GM12878 (cell line): ENCODE measurements around the gene MBNL1. TPM values are rescaled to one million over a fixed set of nuclear protein-coding genes. Genes with fewer than 3 reads are reported as not detected.

Experiments used
- ATAC-seq: fragments of 200-7000 bp; cut with Tn5 transposase; 3 replicates; pipeline ENCODE4 v1.9.1; 2020; ENCODE audit warnings: mild to moderate bottlenecking, moderate library complexity
- BruUV-seq: library from RNA; stranded (reverse); fragments of 400-500 nt; replicated peaks from 2 replicates; lab custom pipeline; 2021; lab: Mats Ljungman, UMichigan
- CTCF ChIA-PET: fragments of 300-600 bp; sonication (Branson Sonifier 250); formaldehyde crosslinking; extraction: SDS; loops from one replicate; lab custom pipeline; 2021; ENCODE audit warnings: inconsistent platforms; lab: Yijun Ruan, JAX
- POLR2A ChIA-PET: fragments of 350-600 bp; formaldehyde crosslinking; extraction: SDS; loops from one replicate; lab custom pipeline; 2021; ENCODE audit warnings: inconsistent platforms; lab: Charles Lee
- RAD21 ChIA-PET: fragments of 300-600 bp; sonication (Branson Sonifier 250); formaldehyde crosslinking; loops from one replicate; lab custom pipeline; 2023; ENCODE audit warnings: antibody characterized with exemption; ENCODE audit not compliant: unreplicated experiment; lab: Charles Lee
- SMC1A ChIA-PET: fragments of 300-600 bp; sonication (Branson Sonifier 250); formaldehyde crosslinking; loops from one replicate; lab custom pipeline; 2023; ENCODE audit not compliant: unreplicated experiment, uncharacterized antibody; lab: Charles Lee
- DNase-seq: peaks from one replicate; pipeline ENCODE4 v3.0.0-alpha.2; 2011; ENCODE audit warnings: low read depth, low spot score
- FAIRE-seq: peaks from 3 replicates; lab custom pipeline; 2011; peaks lifted over from hg19 to GRCh38; lab: Jason Lieb, UNC
- H2AFZ ChIP-seq: 2 replicates; pipeline ENCODE4 v1.6.0; 2011; ENCODE audit warnings: low read depth, low read length, control low read depth; ENCODE audit not compliant: control insufficient read depth
- H3K27ac ChIP-seq: 2 replicates; pipeline ENCODE4 v1.5.1; 2011; ENCODE audit warnings: control low read depth; ENCODE audit not compliant: control insufficient read depth, insufficient read depth
- H3K27me3 ChIP-seq, 2 experiments: replicated peaks in 1 of 2; 2 replicates each; pipeline versions ENCODE4 v1.6.0 to v1.6.1; 2011; ENCODE audit warnings: low read length in 1 of 2; ENCODE audit not compliant: control insufficient read depth in 2 of 2, insufficient read depth in 2 of 2
- H3K36me3 ChIP-seq, 2 experiments: 2 replicates each; pipeline ENCODE4 v1.5.1; 2011; ENCODE audit warnings: low read length in 1 of 2; ENCODE audit not compliant: control insufficient read depth in 2 of 2, insufficient read depth in 2 of 2
- H3K4me1 ChIP-seq: 2 replicates; pipeline ENCODE4 v1.6.1; 2011; ENCODE audit warnings: mild to moderate bottlenecking, low read length, moderate library complexity, mixed read lengths; ENCODE audit not compliant: control insufficient read depth, insufficient read depth
- H3K4me2 ChIP-seq: 2 replicates; pipeline ENCODE4 v1.6.0; 2011; ENCODE audit warnings: control low read depth; ENCODE audit not compliant: control insufficient read depth, insufficient read depth
- H3K4me3 ChIP-seq: fragments of 200-600 bp; sonication (generic); 2 replicates; pipeline ENCODE4 v1.5.1; 2016
- H3K79me2 ChIP-seq: 2 replicates; pipeline ENCODE4 v1.6.0; 2011; ENCODE audit warnings: low read length; ENCODE audit not compliant: control insufficient read depth, insufficient read depth
- H3K9ac ChIP-seq: 2 replicates; pipeline ENCODE4 v1.8.0; 2011; ENCODE audit warnings: low read length, control low read depth, mixed read lengths; ENCODE audit not compliant: control insufficient read depth, insufficient read depth
- H3K9me3 ChIP-seq: replicated peaks from 3 replicates; pipeline ENCODE4 v1.5.1; 2011; ENCODE audit warnings: mild to moderate bottlenecking, low read length; ENCODE audit not compliant: control insufficient read depth, insufficient read depth
- H4K20me1 ChIP-seq: 2 replicates; pipeline ENCODE4 v1.6.0; 2011; ENCODE audit not compliant: control insufficient read depth, insufficient read depth
- ASH2L ChIP-seq: fragments of 300-600, 200-600 bp; sonication (generic); IDR thresholded peaks from 2 replicates; pipeline ENCODE4 v1.6.1; 2017; ENCODE audit warnings: low read depth, mild to moderate bottlenecking, borderline replicate concordance
- MYC ChIP-seq: IDR thresholded peaks from 2 replicates; pipeline ENCODE4 v1.6.1; 2011; ENCODE audit warnings: mild to moderate bottlenecking, low read length, moderate library complexity, inconsistent platforms; ENCODE audit not compliant: insufficient read depth, insufficient replicate concordance, insufficient read length, severe bottlenecking
- POLR2AphosphoS2 ChIP-seq: IDR thresholded peaks from 2 replicates; pipeline ENCODE4 v1.6.1; 2011; ENCODE audit warnings: low read depth, mild to moderate bottlenecking, low read length, improper control_type of control experiment, moderate library complexity
- RAD51 ChIP-seq: fragments of 450-650 bp; IDR thresholded peaks from 2 replicates; pipeline ENCODE4 v1.6.1; 2016; ENCODE audit warnings: moderate library complexity, mild to moderate bottlenecking, inconsistent platforms
- TCF12 ChIP-seq: IDR thresholded peaks from 2 replicates; pipeline ENCODE4 v1.6.1; 2011; ENCODE audit warnings: low read depth, mild to moderate bottlenecking, low read length
- ZBTB33 ChIP-seq: fragments of 450-650 bp; IDR thresholded peaks from 2 replicates; pipeline ENCODE4 v1.6.1; 2017; ENCODE audit warnings: mild to moderate bottlenecking
- WGBS: methylation state at CpG from one replicate; pipeline ENCODE4 v1.1.6; 2016; ENCODE audit warnings: low lambda C conversion rate; ENCODE audit not compliant: insufficient replicate concordance, insufficient coverage; ENCODE audit errors: missing lambda C conversion rate; 5-methylcytosine and 5-hydroxymethylcytosine counted together
- in situ Hi-C: fragments of 300-500 bp; cut with MboI; formaldehyde crosslinking; loops from 9 replicates; pipeline ENCODE4 v1.14.3; 2018; ENCODE audit warnings: mixed read lengths
- intact Hi-C: fragments of 100-400 bp; cut with micrococcal nuclease; formaldehyde crosslinking; loops from one replicate; pipeline ENCODE4 v1.14.2; 2022; ENCODE audit not compliant: unreplicated experiment
- polyA plus RNA-seq, 11 experiments: library from polyadenylated mRNA; depleted of rRNA in 4 of 11; unstranded in 6 of 11; stranded (reverse) in 5 of 11; fragments of >200 nt; fragmentation: Nextera tagmentation in 4 of 11; fragmentation: Illumina TruSeq in 1 of 11; extraction: Ambion mirVana in 4 of 11; extraction: Trizol in 1 of 11; gene quantifications; 1 replicate in 1 of 11; 2 replicates in 10 of 11; pipeline versions ENCODE4 v1.2.1 to v1.2.3, GENCODE V29; 2011 to 2016; ENCODE audit warnings: inconsistent platforms in 2 of 11, missing spikeins in 2 of 11, low read depth in 1 of 11
- total RNA-seq, 4 experiments: library from RNA; depleted of rRNA in 3 of 4; stranded (reverse); fragments of >200 nt in 3 of 4; fragmentation: Illumina TruSeq in 1 of 4; extraction: Trizol in 1 of 4; gene quantifications; 2 replicates each; pipeline versions ENCODE4 v1.2.1 to v1.2.3, GENCODE V29; 2013 to 2021

The MBNL1 gene
- total and polyA plus RNA-seq, 10 of the 15 experiments (the other 5 are each of a cell fraction or from before 2014, with no cell fraction given) = 59.6 to 337 (median 143) TPM

- FAIRE-seq (no peak), DNase-seq (no peak), ATAC-seq (peak; percentile 47)
- in situ Hi-C loops = no loop called here
- POLR2A ChIA-PET = interaction anchor here (0.7 kb wide), 1 partner anchor 10 kb away, joined by 3 read pairs; no protein-coding TSS in a partner anchor
- Histone ChIP-seq H3K27ac (no peak overlapping the region), H4K20me1 (no peaks in the 10 kb centered on the region; the same call in 1 of the 2 replicates), H3K4me1 (peaks cover 7% of the 10 kb centered on the region), H3K27me3 (no peaks in the 10 kb centered on the region), H3K9me3 (peaks cover 10% of the 10 kb centered on the region), H2AFZ (no peak overlapping the region), H3K79me2 (peaks cover 96% of the 10 kb centered on the region), H3K4me2 (no peak overlapping the region), H3K36me3 (peaks cover 0 to 14% of the 10 kb centered on the region in 2 experiments; a peak in 2 of 4 replicates), H3K9ac (no peak overlapping the region), H3K4me3 (no peak overlapping the region)
- RAD21 ChIA-PET = interaction anchor here (0.6 to 3.3 kb wide), 7 partner anchors 10 to 152 kb away, joined by 3 to 15 read pairs (median 3); no protein-coding TSS in a partner anchor
- BruUV-seq = no TSS peak
- TF ChIP-seq TCF12 = no peak
- TF ChIP-seq MYC = no peak
- no peak for TF ChIP-seq RAD51
- TF ChIP-seq ASH2L = no peak
- 0 out of 2 replicates have a peak, but pooled peaks have one; percentile 23 for TF ChIP-seq ZBTB33
- no peak for TF ChIP-seq POLR2AphosphoS2
- WGBS = 71% methylated on average over 4 of the region's 4 CpGs
- SMC1A ChIA-PET = interaction anchor here (1.0 to 3.4 kb wide), 11 partner anchors 10 to 141 kb away, joined by 3 to 28 read pairs (median 4); no protein-coding TSS in a partner anchor
- intact Hi-C loops = no loop called here
- CTCF ChIA-PET = interaction anchor here (0.6 to 1.7 kb wide), 3 partner anchors 14 to 22 kb away, joined by 3 to 6 read pairs (median 4); no protein-coding TSS in a partner anchor
Measured at GRCh38 chr3:152291649-152292066, 22.9 kb downstream of the MBNL1 start.
